OCI-LY1 (cell line): ENCODE measurements around the gene PXT1.

Experiments used
- H2AFZ ChIP-seq: fragments of 200-600 bp; sonication (generic), shearing (Covaris generic); 2 replicates; pipeline ENCODE4 v1.6.0; 2014; ENCODE audit warnings: antibody characterized with exemption, mild to moderate bottlenecking, low read length
- H3F3A ChIP-seq: fragments of 200-600 bp; sonication (generic), shearing (Covaris generic); 2 replicates; pipeline ENCODE4 v1.6.0; 2014; ENCODE audit warnings: mild to moderate bottlenecking, antibody characterized with exemption, low read length, moderate library complexity; ENCODE audit not compliant: insufficient read depth
- H3K27ac ChIP-seq: fragments of 200-600 bp; sonication (generic); 2 replicates; pipeline ENCODE4 v1.5.1; 2014; ENCODE audit warnings: low read length, mixed run types, mild to moderate bottlenecking, low read depth; ENCODE audit not compliant: poor library complexity, severe bottlenecking
- H3K27me3 ChIP-seq: fragments of 200-600 bp; sonication (generic); 2 replicates; pipeline ENCODE4 v1.6.0; 2014; ENCODE audit warnings: antibody characterized with exemption, mild to moderate bottlenecking, low read length, moderate library complexity; ENCODE audit not compliant: insufficient read depth
- H3K36me3 ChIP-seq: fragments of 200-600 bp; sonication (generic); 2 replicates; pipeline ENCODE4 v1.6.1; 2014; ENCODE audit warnings: mild to moderate bottlenecking, antibody characterized with exemption, low read length, moderate library complexity, mixed read lengths; ENCODE audit not compliant: insufficient read depth
- H3K4me1 ChIP-seq: fragments of 200-600 bp; sonication (generic); 2 replicates; pipeline ENCODE4 v1.5.1; 2014; ENCODE audit warnings: mild to moderate bottlenecking, low read length, moderate library complexity; ENCODE audit not compliant: insufficient read depth, severe bottlenecking
- H3K4me2 ChIP-seq: fragments of 200-600 bp; sonication (generic), shearing (Covaris generic); 2 replicates; pipeline ENCODE4 v1.6.1; 2014; ENCODE audit warnings: low read length
- H3K4me3 ChIP-seq: fragments of 200-600 bp; sonication (generic); 2 replicates; pipeline ENCODE4 v1.5.1; 2014; ENCODE audit warnings: low read length, low read depth, mild to moderate bottlenecking, mixed read lengths; ENCODE audit not compliant: poor library complexity, severe bottlenecking
- H3K79me2 ChIP-seq: fragments of 200-600 bp; shearing (Covaris generic); 2 replicates; pipeline ENCODE4 v1.6.1; 2016; ENCODE audit warnings: mixed run types, low read length, mixed read lengths; ENCODE audit not compliant: insufficient read depth
- H3K9ac ChIP-seq: fragments of 200-600 bp; sonication (generic), shearing (Covaris generic); 2 replicates; pipeline ENCODE4 v1.6.1; 2014; ENCODE audit warnings: mild to moderate bottlenecking, low read length, mixed read lengths
- H3K9me2 ChIP-seq: fragments of 200-600 bp; sonication (generic), shearing (Covaris generic); 2 replicates; pipeline ENCODE4 v1.6.1; 2014; ENCODE audit warnings: low read depth, mild to moderate bottlenecking, low read length, mixed read lengths
- H3K9me3 ChIP-seq: fragments of 200-600 bp; shearing (Covaris generic); 2 replicates; pipeline ENCODE4 v1.6.1; 2014; ENCODE audit warnings: low read length, mixed read lengths
- H4K20me1 ChIP-seq: fragments of 200-600 bp; sonication (generic), shearing (Covaris generic); 2 replicates; pipeline ENCODE4 v1.6.0; 2016; ENCODE audit warnings: mild to moderate bottlenecking, low read length; ENCODE audit not compliant: insufficient read depth
- CTCF ChIP-seq: fragments of 200-600 bp; sonication (generic), shearing (Covaris generic); IDR thresholded peaks from 2 replicates; pipeline ENCODE4 v1.5.1; 2017; ENCODE audit warnings: mild to moderate bottlenecking, antibody characterized with exemption, low read length, moderate library complexity, mixed read lengths
- EZH2 ChIP-seq: fragments of 200-600 bp; sonication (generic), shearing (Covaris generic); IDR thresholded peaks from 2 replicates; pipeline ENCODE4 v1.8.0; 2017; ENCODE audit warnings: borderline replicate concordance, mixed run types, mild to moderate bottlenecking, antibody characterized with exemption, low read length, moderate library complexity, mixed read lengths

PXT1 gene

GRCh38 chr6:36428911-36429310 lies 13.7 kb downstream of the PXT1 start:
- no peaks in the 10 kb centered on the region for H4K20me1 ChIP-seq
- H3K9ac ChIP-seq = no peak overlapping the region
- no peaks in the 10 kb centered on the region for H3K36me3 ChIP-seq
- no peak overlapping the region for H3K4me3 ChIP-seq
- no peaks in the 10 kb centered on the region for H3K79me2 ChIP-seq
- no peaks in the 10 kb centered on the region for H3K9me2 ChIP-seq
- H2AFZ ChIP-seq = no peak overlapping the region
- H3K27ac ChIP-seq = no peak overlapping the region
- H3K4me2 ChIP-seq = no peak overlapping the region
- peaks cover 3% of the 10 kb centered on the region for H3K4me1 ChIP-seq
- H3K9me3 ChIP-seq = no peaks in the 10 kb centered on the region
- no peaks in the 10 kb centered on the region for H3K27me3 ChIP-seq
- no peaks in the 10 kb centered on the region for H3F3A ChIP-seq
- TF ChIP-seq CTCF (peak; percentile 55), EZH2 (no peak)

GRCh38 chr6:36426622-36427021 lies 16.0 kb downstream of the PXT1 start:
- H4K20me1 ChIP-seq = no peaks in the 10 kb centered on the region

GRCh38 chr6:36423101-36423824 lies 19.4 kb downstream of the PXT1 start:
- Histone ChIP-seq H3K4me3 (peak overlapping the region; percentile 69), H3K27ac (no peak overlapping the region), H3K9ac (peak overlapping the region; percentile 75), H3K27me3 (no peaks in the 10 kb centered on the region), H2AFZ (peak overlapping the region; percentile 97), H3K4me2 (peak overlapping the region; percentile 90), H4K20me1 (no peaks in the 10 kb centered on the region), H3K9me2 (no peaks in the 10 kb centered on the region), H3K36me3 (no peaks in the 10 kb centered on the region), H3K4me1 (peaks cover 16% of the 10 kb centered on the region), H3K79me2 (no peaks in the 10 kb centered on the region), H3F3A (no peaks in the 10 kb centered on the region), H3K9me3 (no peaks in the 10 kb centered on the region)
- TF ChIP-seq EZH2 = no peak
- TF ChIP-seq CTCF = peak; percentile 78

More at GRCh38 chr6:36426622-36427021, 16.0 kb downstream of the PXT1 start:
- H3K36me3 ChIP-seq = no peaks in the 10 kb centered on the region
- no peaks in the 10 kb centered on the region for H3K9me3 ChIP-seq
- no peak overlapping the region for H3K4me3 ChIP-seq
- no peak overlapping the region for H3K27ac ChIP-seq
- no peak overlapping the region for H3K9ac ChIP-seq
- H3K4me1 ChIP-seq = peaks cover 16% of the 10 kb centered on the region
- no peak overlapping the region for H2AFZ ChIP-seq
- TF ChIP-seq EZH2 (no peak), CTCF (no peak)
- no peaks in the 10 kb centered on the region for H3K79me2 ChIP-seq
- H3F3A ChIP-seq = no peaks in the 10 kb centered on the region
- no peaks in the 10 kb centered on the region for H3K9me2 ChIP-seq
- no peaks in the 10 kb centered on the region for H3K27me3 ChIP-seq
- no peak overlapping the region for H3K4me2 ChIP-seq
